GM18498 (cell line): ENCODE data around the gene TMEM114.
A peak's percentile ranks its signal among the peaks of the same experiment; 100 is the strongest.

Source experiments
- ATAC-seq: cut with Tn5 transposase; IDR thresholded peaks from one replicate; pipeline ENCODE4 v1.9.1; 2021; ENCODE audit warnings: mild to moderate bottlenecking, moderate library complexity; ENCODE audit not compliant: unreplicated experiment

The TMEM114 gene

DNA sequence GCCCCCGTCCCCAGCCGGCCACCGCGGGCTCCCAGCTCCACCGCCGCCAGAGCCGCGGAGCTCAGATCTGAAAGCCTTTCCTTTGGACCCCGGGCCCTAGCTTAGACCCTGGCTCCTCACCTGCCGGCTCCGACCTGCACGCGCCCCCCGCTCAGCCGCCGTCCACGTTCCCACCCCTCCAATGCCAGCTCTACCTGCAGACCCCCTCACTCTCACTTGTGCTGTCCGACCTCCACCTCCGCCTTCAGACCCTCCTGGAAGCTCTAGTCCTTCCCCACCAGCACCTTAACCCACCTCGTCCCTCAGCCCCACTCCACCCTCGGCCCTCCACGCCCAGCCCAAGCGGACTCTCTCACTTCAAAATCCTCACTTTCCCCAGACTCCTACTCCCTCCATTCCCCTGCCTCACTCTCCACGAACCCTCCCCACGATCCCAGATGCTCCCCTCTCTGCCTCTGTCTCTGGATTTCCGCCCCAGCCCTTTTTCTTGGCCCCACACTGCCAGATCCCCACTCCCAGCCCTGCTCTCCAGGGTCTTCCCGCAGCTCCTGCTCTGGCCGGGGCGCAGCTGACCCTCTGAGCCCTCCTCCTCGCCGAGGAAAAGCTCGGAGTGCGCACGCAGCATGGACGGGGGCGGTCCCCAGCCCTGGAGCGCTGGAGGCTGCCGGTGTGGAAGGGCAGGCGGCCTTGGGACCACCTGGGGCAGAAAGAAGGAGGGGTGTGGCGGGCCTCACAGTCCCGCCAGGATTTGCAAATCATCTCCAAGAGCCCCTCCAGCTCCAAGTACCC lies at the start of gene TMEM114:
TMEM114 (minus strand) TSS at position 612 of the 789 bp plus-strand sequence. CDS start 673 bp downstream, outside the sequence.
- ATAC-seq = no peak

DNA sequence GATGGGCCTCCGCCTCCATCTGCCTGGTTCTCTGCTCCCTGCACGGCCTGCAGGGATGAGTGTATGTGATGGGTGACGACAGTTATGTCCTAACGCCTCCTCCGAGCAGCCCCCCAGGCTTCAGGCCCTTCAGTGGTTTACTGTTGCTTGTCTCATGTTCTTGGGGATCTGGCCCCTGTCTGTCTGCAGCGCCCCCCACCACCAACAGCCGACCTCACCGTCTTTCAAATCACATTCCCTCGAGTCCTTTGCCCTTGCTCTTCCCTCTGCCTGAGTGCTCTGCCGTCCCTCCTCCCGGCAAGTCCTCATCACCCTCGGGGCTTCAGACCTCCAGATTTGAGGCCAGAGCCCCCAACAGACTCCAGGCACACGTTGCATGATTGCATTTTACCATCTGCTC lies 49.4 kb upstream of the TMEM114 start:
- no peak for ATAC-seq

DNA sequence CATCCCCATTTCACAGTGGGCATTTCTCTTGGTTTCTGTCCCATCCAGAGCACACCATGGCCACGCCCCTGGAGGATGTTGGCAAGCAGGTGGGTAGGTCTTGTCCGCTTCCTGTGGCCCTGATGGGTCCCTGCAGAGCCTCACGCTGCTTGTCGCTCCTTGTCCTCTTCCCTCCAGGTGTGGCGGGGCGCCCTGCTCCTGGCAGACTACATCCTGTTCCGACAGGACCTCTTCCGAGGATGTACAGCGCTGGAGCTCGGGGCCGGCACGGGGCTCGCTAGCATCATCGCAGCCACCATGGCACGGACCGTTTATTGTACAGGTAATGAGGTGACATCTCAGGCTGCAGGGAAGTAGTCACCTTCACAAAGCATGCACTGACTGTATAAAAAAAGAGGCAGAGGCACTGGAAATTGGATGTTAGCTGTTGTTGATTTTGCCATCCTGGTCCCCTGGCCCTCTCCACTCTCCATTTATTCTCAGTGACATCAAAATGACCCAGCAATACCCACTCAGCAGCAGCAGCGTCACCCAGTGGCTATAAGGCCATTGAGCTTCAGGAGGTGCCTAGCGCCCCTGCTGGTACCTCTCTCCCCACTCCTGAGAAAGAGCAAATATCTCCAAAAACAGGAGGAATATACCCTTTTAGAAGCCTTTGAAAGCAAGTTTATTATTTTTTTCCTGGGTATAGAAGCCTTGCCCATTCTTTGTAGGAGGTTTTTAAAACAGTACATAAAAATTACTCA lies 44.9 kb upstream of the TMEM114 start:
- ATAC-seq = no peak

- ATAC-seq = no peak
These were observed 42.4 kb upstream of the TMEM114 start for GRCh38 chr16:8632675-8633182.

DNA sequence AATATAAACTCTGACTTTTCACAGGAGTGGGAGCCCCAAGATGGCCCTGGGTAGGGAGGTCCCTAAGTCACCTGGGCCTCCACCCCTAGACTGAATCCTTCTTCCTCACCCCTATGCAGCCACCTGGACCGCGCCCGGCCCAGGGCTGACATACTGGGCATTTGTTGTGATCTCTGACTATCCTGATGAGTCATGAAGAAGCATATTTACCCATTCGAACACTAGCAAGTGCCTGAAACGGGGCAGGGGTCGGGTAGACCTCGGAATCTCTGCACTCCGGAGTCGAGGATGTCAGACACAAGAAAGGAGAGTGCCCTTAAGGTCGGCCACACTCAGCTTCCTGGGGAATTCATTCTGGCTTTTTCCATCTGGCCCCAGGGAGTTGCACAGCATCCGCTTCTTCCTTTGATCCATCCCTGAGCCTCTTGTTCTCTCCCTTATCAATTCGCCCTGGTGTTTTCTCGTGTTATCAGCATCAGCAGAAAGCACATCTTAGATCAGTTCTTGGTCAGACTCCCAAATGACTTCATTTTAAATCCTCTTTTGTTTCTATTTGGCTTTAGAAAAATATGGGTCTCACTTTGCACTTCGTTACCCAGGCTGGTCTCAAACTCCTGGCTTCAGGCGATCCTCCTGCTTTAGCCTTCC lies 41.6 kb upstream of the TMEM114 start:
- ATAC-seq = no peak

- ATAC-seq = no peak
These were observed 41.1 kb upstream of the TMEM114 start for GRCh38 chr16:8631373-8631772.

GRCh38 chr16:8630255-8630953 lies 40.1 kb upstream of the TMEM114 start:
- no peak for ATAC-seq

GRCh38 chr16:8628981-8629725 lies 38.8 kb upstream of the TMEM114 start:
- no peak for ATAC-seq

DNA sequence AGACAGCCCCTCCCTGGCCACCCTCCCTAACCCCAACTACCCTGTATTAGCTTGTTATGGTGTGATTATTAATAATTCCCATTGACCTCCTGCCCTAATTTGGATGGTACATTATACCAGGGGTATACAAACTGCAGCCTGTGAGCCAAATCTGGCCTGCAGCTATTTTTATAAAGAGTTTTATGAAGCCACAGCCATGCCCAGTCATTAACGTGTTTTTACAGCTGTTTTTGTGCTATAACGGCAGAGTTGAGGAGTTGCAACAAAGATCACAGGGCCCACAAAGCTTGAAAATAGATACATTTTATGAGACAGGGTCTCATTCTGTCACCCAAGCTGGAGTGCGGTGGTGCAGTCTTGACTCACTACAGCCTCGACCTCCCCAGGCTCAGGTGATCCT lies 37.1 kb upstream of the TMEM114 start:
- no peak for ATAC-seq

DNA sequence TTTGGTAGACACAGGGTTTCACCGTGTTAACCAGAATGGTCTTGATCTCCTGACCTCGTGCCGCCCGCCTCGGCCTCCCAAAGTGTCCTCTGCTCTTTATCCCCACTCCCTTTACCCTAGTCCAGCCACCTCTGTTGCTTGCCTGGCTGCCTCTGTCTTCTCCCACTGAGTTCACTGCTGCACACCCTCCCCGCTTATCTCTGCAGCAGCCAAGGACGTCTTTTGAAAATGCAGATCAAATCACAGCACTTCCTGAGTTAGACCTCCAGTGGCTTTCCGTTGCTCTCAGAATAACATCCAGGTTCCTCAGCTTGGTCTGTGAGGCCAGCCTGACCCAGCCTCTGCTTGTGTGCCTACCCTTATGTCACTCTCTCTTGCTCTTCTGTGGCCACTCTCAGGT lies 36.6 kb upstream of the TMEM114 start:
- no peak for ATAC-seq

DNA sequence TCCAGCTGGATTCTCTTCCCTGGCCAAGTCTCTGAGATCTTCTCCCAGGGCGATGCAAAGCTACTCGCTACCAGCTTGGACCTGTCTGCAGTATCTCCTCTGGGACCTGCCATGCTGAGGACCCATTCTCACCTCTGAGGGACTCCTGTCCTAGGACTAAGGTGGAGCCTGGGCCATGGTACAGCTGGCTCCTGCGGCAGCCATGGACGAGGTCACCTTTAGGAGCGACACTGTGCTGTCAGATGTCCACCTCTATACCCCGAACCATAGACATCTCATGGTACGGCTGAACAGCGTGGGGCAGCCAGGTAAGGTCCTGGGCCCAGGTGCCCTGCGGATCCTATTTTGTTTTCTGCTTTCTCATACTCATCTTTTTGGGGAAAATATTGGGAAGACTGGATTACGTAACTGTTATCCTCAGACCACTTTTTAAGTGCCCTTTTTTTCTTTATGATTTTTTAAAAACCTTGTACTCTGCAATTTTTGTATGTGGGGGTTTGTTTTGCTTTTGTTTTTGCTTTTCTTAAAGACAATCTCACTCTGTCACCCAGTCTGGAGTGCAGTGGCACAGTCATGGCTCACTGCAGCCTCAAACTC lies 35.3 kb upstream of the TMEM114 start:
- ATAC-seq = no peak

GRCh38 chr16:8623634-8624033 lies 33.3 kb upstream of the TMEM114 start:
- ATAC-seq = no peak

DNA sequence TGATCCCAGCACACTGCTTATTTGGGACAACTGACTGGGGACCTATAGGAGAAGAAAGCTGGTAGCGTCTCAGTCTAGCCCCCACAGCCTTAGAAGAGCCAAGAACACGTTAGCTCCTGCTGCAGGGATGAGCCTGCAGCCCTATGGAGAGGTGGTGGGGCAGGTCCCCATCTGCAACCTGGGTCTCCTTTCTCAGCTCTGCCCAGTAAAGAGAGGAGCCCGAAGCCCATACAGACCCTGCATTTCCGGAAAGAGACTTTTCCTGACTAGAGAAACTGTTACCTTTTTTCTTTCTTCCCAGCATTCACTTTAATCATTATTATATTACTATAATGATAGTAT lies 32.0 kb upstream of the TMEM114 start:
- ATAC-seq = no peak

DNA sequence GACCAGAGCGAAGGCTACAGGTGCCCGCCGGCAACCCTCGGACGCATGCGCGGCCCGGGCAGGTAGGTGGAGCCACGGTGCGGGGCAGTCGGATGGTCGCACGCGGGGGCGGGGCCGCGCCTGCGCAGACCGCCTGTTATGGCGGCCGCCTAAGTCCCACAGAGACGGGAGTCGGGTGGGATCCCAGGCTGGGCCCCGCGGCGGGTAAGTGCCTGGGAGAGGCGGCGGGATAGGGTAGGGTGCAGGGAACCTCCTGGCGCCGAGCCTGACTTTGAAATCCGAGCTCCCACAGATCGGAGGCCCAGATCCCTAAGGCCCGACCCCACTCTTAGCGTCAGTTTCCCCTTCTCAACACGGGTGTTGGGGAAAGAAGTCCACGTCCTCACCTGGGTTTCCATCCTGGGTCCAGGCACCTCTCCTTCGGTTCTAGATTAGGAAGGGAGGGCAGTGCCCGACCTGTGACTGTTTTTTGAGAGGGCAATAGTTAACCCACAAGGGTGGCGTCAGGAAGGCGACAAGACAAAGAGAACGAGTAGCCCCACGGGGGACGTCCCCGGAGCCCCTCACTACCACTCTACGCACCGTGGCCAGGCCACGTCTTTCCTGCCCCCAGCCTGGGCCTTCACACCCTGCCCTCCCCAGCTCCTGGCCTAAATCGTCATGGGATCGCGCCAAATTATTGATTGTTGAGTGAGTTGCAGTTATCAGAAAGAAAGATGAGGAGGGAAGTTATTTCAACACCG lies 31.4 kb upstream of the TMEM114 start, which contains the start of gene METTL22:
METTL22 (plus strand) TSS at position 127 of the 743 bp plus-strand sequence. CDS start 3,968 bp downstream, outside the sequence.
- ATAC-seq = peak; percentile 94

GRCh38 chr16:8621222-8621571 lies 30.9 kb upstream of the TMEM114 start:
- no peak for ATAC-seq

DNA sequence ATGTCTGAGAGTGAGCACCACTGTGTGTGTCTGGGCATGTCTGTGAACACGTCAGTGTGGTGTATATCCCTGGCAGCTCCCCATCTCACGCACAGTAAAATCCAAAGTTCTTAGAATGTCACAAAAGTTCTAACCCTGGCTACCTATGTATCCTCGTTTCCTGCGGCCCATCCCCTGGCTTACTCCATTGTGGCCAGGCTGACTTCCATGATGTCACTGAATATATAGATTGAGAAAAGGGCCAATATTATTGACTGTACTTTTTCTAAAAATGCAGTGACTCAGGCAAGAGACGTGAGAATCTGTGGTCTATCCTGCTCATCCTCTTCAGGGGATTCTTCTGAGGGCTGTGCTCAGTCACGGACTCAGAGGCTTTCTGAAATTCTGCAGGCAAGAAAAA lies 30.2 kb upstream of the TMEM114 start:
- no peak for ATAC-seq

GRCh38 chr16:8619671-8620370 lies 29.5 kb upstream of the TMEM114 start:
- ATAC-seq = no peak

DNA sequence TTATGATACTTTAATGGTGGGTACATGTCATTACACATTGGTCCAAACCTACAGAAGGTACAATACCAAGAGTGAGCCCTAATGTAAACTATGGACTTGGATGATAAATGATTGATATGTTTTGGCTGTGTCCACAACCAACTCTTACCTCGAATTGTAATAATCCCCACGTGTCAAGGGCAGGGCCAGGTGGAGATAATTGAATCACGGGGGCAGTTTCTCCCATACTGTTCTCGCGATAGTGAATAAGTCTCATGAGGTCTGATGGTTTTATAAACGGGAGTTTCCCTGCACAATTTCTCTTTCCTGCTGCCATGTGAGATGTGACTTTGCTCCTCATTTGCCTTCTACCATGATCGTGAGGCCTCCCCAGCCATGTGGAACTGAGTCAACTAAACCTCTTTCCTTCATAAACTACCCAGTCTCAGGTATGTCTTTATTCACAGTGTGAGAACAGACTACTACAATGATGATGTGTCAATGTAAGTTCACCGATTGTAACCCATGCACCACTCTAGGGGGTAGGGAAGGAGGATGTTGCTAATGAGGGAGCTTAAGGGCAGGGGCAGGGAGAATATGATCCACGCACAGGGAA lies 24.2 kb upstream of the TMEM114 start:
- no peak for ATAC-seq
